GM19099 (cell line): ENCODE data around the gene CCDC171.

Experiments
- POLR2A ChIP-seq: IDR thresholded peaks from 3 replicates; pipeline ENCODE4 v1.6.1; 2011; ENCODE audit warnings: low read depth; ENCODE audit not compliant: insufficient read length; ENCODE audit errors: extremely low read depth

Gene CCDC171

GRCh38 chr9:15622318-15622971 lies 69.6 kb downstream of the CCDC171 start:
- no peak for TF ChIP-seq POLR2A

GRCh38 chr9:15635752-15636151 lies 82.9 kb downstream of the CCDC171 start:
- no peak for TF ChIP-seq POLR2A

GRCh38 chr9:15640121-15640520 lies 87.3 kb downstream of the CCDC171 start:
- TF ChIP-seq POLR2A = no peak

GRCh38 chr9:15641291-15641690 lies 88.4 kb downstream of the CCDC171 start:
- TF ChIP-seq POLR2A = no peak

- TF ChIP-seq POLR2A = no peak
Measured at GRCh38 chr9:15642369-15642962, 89.6 kb downstream of the CCDC171 start.

GRCh38 chr9:15670246-15670645 lies 117.4 kb downstream of the CCDC171 start:
- no peak for TF ChIP-seq POLR2A

GRCh38 chr9:15670894-15671293 lies 118.1 kb downstream of the CCDC171 start:
- TF ChIP-seq POLR2A = no peak

- no peak for TF ChIP-seq POLR2A
Measured at GRCh38 chr9:15693701-15694100, 140.9 kb downstream of the CCDC171 start.

GRCh38 chr9:15696979-15697378 lies 144.1 kb downstream of the CCDC171 start:
- no peak for TF ChIP-seq POLR2A

- TF ChIP-seq POLR2A = no peak
Measured at GRCh38 chr9:15697446-15697851, 144.6 kb downstream of the CCDC171 start.

GRCh38 chr9:15707000-15707399 lies 154.2 kb downstream of the CCDC171 start:
- no peak for TF ChIP-seq POLR2A

- TF ChIP-seq POLR2A = no peak
Measured at GRCh38 chr9:15711531-15711930, 158.7 kb downstream of the CCDC171 start.

- no peak for TF ChIP-seq POLR2A
Measured at GRCh38 chr9:15711931-15712330, 159.1 kb downstream of the CCDC171 start.

GRCh38 chr9:15714746-15715145 lies 161.9 kb downstream of the CCDC171 start:
- TF ChIP-seq POLR2A = no peak

GRCh38 chr9:15717290-15717967 lies 164.6 kb downstream of the CCDC171 start:
- no peak for TF ChIP-seq POLR2A

- TF ChIP-seq POLR2A = no peak
Measured at GRCh38 chr9:15718423-15718822, 165.6 kb downstream of the CCDC171 start.
